Measurements from ENCODE around the gene CYP51A1.

Gene CYP51A1

GRCh38 chr7:92131764-92132330 lies 2.4 kb downstream of the CYP51A1 start:
- no peak for TF ChIP-seq PATZ1 (CRISPR knock-in tag; IDR thresholded peaks at IDR 0.05; ENCODE audit: borderline replicate concordance)
- TF ChIP-seq ZFP30 (CRISPR knock-in tag; IDR thresholded peaks at IDR 0.05), result no peak
- TF ChIP-seq RARB (CRISPR knock-in tag; IDR thresholded peaks at IDR 0.05), result no peak
- TF ChIP-seq ZNF70 (CRISPR knock-in tag; IDR thresholded peaks at IDR 0.05), result no peak
- TF ChIP-seq TCF4 (CRISPR knock-in tag; IDR thresholded peaks at IDR 0.05; ENCODE audit: borderline replicate concordance), result no peak
- ATAC-seq, result no peak

GRCh38 chr7:92131093-92131492 lies 3.2 kb downstream of the CYP51A1 start:
- ATAC-seq, result no peak
- TF ChIP-seq POU6F1 (CRISPR knock-in tag; IDR thresholded peaks at IDR 0.05; ENCODE audit: borderline replicate concordance, low read depth) (no peak), ZNF565 (CRISPR knock-in tag; conservative IDR thresholded peaks at IDR 0.05; ENCODE audit: low read depth) (no peak), CSRNP3 (CRISPR knock-in tag; IDR thresholded peaks at IDR 0.05) (no peak), CREB5 (CRISPR knock-in tag; IDR thresholded peaks at IDR 0.05; ENCODE audit: low read depth) (no peak), TOX (CRISPR knock-in tag; IDR thresholded peaks at IDR 0.05; ENCODE audit: borderline replicate concordance) (no peak), ISL1 (CRISPR knock-in tag; IDR thresholded peaks at IDR 0.05) (no peak), ZFP30 (CRISPR knock-in tag; IDR thresholded peaks at IDR 0.05) (no peak), ARNTL (CRISPR knock-in tag; IDR thresholded peaks at IDR 0.05; ENCODE audit: borderline replicate concordance, low read depth) (no peak)

- ATAC-seq, result no peak
- TF ChIP-seq ISL1 (CRISPR knock-in tag; IDR thresholded peaks at IDR 0.05), result no peak
- no peak for TF ChIP-seq TSHZ2 (CRISPR knock-in tag; IDR thresholded peaks at IDR 0.05)
These were observed 12.6 kb downstream of the CYP51A1 start for GRCh38 chr7:92121681-92122080.

GRCh38 chr7:92119213-92119759 lies 15.0 kb downstream of the CYP51A1 start:
- ATAC-seq, result no peak
- TF ChIP-seq TSHZ2 (CRISPR knock-in tag; IDR thresholded peaks at IDR 0.05), result no peak
- no peak for TF ChIP-seq TOX (CRISPR knock-in tag; IDR thresholded peaks at IDR 0.05; ENCODE audit: borderline replicate concordance)
- TF ChIP-seq ZFP3 (CRISPR knock-in tag; IDR thresholded peaks at IDR 0.05), result no peak
- TF ChIP-seq POU6F1 (CRISPR knock-in tag; IDR thresholded peaks at IDR 0.05; ENCODE audit: borderline replicate concordance, low read depth), result no peak
- no peak for TF ChIP-seq ARNTL (CRISPR knock-in tag; IDR thresholded peaks at IDR 0.05; ENCODE audit: borderline replicate concordance, low read depth)
- TF ChIP-seq CSDC2 (CRISPR knock-in tag; IDR thresholded peaks at IDR 0.05), result no peak
- TF ChIP-seq PATZ1 (CRISPR knock-in tag; IDR thresholded peaks at IDR 0.05; ENCODE audit: borderline replicate concordance), result no peak
- no peak for TF ChIP-seq ZNF70 (CRISPR knock-in tag; IDR thresholded peaks at IDR 0.05)
- TF ChIP-seq ESRRG (CRISPR knock-in tag; IDR thresholded peaks at IDR 0.05), result no peak

Data from SK-N-SH treated with all-trans-retinoic acid at 6 μM for 48 hours (cell line).